Upper lobe of left lung (tissue), 6 donors: Measurements from ENCODE around the gene CSF2RB. TPM values are rescaled to one million over a fixed set of nuclear protein-coding genes. Genes with fewer than 3 reads are reported as not detected.

Experiments used
- ATAC-seq, 2 donors: fragments of 200-7000 bp; cut with Tn5 transposase; one replicate each; pipeline ENCODE4 v1.9.1; 2022; ENCODE audit warnings: mild to moderate bottlenecking in 2 of 2, moderate library complexity in 2 of 2; ENCODE audit not compliant: low FRiP score in 2 of 2
- DNase-seq, 2 donors: peaks; one replicate each; pipeline ENCODE4 v3.0.0-alpha.2; 2019 to 2020
- H3K27ac ChIP-seq, 4 donors: fragments of 200-600 bp; sonication (generic); one replicate each; pipeline ENCODE4 v1.5.1; 2016 to 2019
- H3K27me3 ChIP-seq, 4 donors: fragments of 200-600 bp; sonication (generic); one replicate each; pipeline ENCODE4 v1.5.1; 2017 to 2019
- H3K36me3 ChIP-seq, 4 donors: fragments of 200-600 bp; sonication (generic); one replicate each; pipeline ENCODE4 v1.5.1; 2016 to 2019
- H3K4me1 ChIP-seq, 4 donors: fragments of 200-600 bp; sonication (generic); one replicate each; pipeline ENCODE4 v1.5.1; 2018 to 2019
- H3K4me3 ChIP-seq, 4 donors: fragments of 200-600 bp; sonication (generic); one replicate each; pipeline ENCODE4 v1.5.1; 2017 to 2019; ENCODE audit warnings: mild to moderate bottlenecking in 2 of 4, moderate library complexity in 1 of 4
- H3K9me3 ChIP-seq, 4 donors: fragments of 200-600 bp; sonication (generic); one replicate each; pipeline ENCODE4 v1.5.1; 2018 to 2019
- CTCF ChIP-seq, 6 experiments: fragments of 450-650 bp in 4 of 6; fragments of 200-600 bp in 2 of 6; sonication (generic) in 2 of 6; IDR thresholded peaks; one replicate each; pipeline ENCODE4 v1.5.1; 2016 to 2019; ENCODE audit warnings: antibody characterized with exemption in 6 of 6
- EP300 ChIP-seq, 4 donors: sonication (generic); formaldehyde crosslinking; IDR thresholded peaks; one replicate each; pipeline ENCODE4 v1.5.1; 2017; ENCODE audit warnings: antibody characterized with exemption in 4 of 4, control low read depth in 2 of 4
- POLR2A ChIP-seq, 4 donors: fragments of 450-650 bp; IDR thresholded peaks; one replicate each; pipeline ENCODE4 v1.5.1; 2016 to 2017; ENCODE audit warnings: antibody characterized with exemption in 4 of 4, mild to moderate bottlenecking in 2 of 4
- POLR2AphosphoS5 ChIP-seq, 2 donors: sonication (generic); formaldehyde crosslinking; IDR thresholded peaks; one replicate each; pipeline ENCODE4 v1.5.1; 2017; ENCODE audit warnings: antibody characterized with exemption in 2 of 2
- WGBS, 2 donors: methylation state at CpG; one replicate each; pipeline ENCODE4 v1.1.5; 2017 to 2018; 5-methylcytosine and 5-hydroxymethylcytosine counted together
- total RNA-seq, 6 donors: library from RNA; depleted of rRNA in 4 of 6; stranded (reverse); fragments of >200 nt in 4 of 6; gene quantifications; one replicate each; pipeline versions ENCODE4 v1.1.0 to v1.2.1, GENCODE V29; 2016 to 2021
- donor health status: DM: no; HTN: no; CAD: no; lungs with moderate emphysema.
- donor health status: DM: no; HTN: yes; CAD: no; lungs with severe emphysema.

Gene CSF2RB
- total RNA-seq, 6 donors from 2014 or later: 8.2 to 43.0 (median 24.2) TPM

- Histone ChIP-seq H3K9me3 (no peaks in the 10 kb centered on the region), H3K4me1 (peaks cover 2 to 5% (median 3%) of the 10 kb centered on the region in 4 donors), H3K27ac (no peak overlapping the region), H3K4me3 (no peak overlapping the region), H3K27me3 (no peaks in the 10 kb centered on the region), H3K36me3 (no peaks in the 10 kb centered on the region)
- TF ChIP-seq POLR2A (IDR thresholded peaks at IDR 0.05) (no peak), EP300 (IDR thresholded peaks at IDR 0.05) (no peak), CTCF (IDR thresholded peaks at IDR 0.05) (no peak), POLR2AphosphoS5 (IDR thresholded peaks at IDR 0.05) (no peak)
- ATAC-seq (no peak), DNase-seq (no peak)
- 85 to 88% methylated on average over 7 of the region's 7 CpGs for WGBS, 2 donors
These were observed 5.9 kb upstream of the CSF2RB start for GRCh38 chr22:36907253-36908195.

GRCh38 chr22:36910461-36910860 lies 3.0 kb upstream of the CSF2RB start:
- DNase-seq (no peak), ATAC-seq (no peak)
- Histone ChIP-seq H3K27me3 (no peaks in the 10 kb centered on the region), H3K27ac (no peak overlapping the region), H3K4me3 (no peak overlapping the region), H3K36me3 (no peaks in the 10 kb centered on the region), H3K4me1 (peaks cover 8 to 13% (median 11%) of the 10 kb centered on the region in 4 donors), H3K9me3 (no peaks in the 10 kb centered on the region)
- TF ChIP-seq POLR2A (IDR thresholded peaks at IDR 0.05) (no peak), EP300 (IDR thresholded peaks at IDR 0.05) (no peak), CTCF (IDR thresholded peaks at IDR 0.05) (no peak), POLR2AphosphoS5 (IDR thresholded peaks at IDR 0.05) (no peak)

- H3K4me3 ChIP-seq: no peak overlapping the region
- H3K27ac ChIP-seq: peak overlapping the region in 3 of 4 donors; percentile 81 to 88 (median 86)
- H3K27me3 ChIP-seq: no peaks in the 10 kb centered on the region
- no peak for DNase-seq
- 65 to 75% methylated on average over 13 of the region's 13 CpGs for WGBS, 2 donors
- H3K4me1 ChIP-seq: peaks cover 8 to 13% (median 11%) of the 10 kb centered on the region in 4 donors
- ATAC-seq: no peak
- H3K9me3 ChIP-seq: no peaks in the 10 kb centered on the region
- H3K36me3 ChIP-seq: no peaks in the 10 kb centered on the region
- no peak for TF ChIP-seq POLR2A (IDR thresholded peaks at IDR 0.05)
- no peak for TF ChIP-seq CTCF (IDR thresholded peaks at IDR 0.05)
- no peak for TF ChIP-seq POLR2AphosphoS5 (IDR thresholded peaks at IDR 0.05)
- TF ChIP-seq EP300 (IDR thresholded peaks at IDR 0.05): no peak
These were observed 1.4 kb upstream of the CSF2RB start for GRCh38 chr22:36911887-36912661.

GRCh38 chr22:36912694-36913426 lies 568 bp upstream of the CSF2RB start:
- Histone ChIP-seq H3K4me3 (peak overlapping the region in 2 of 4 donors; percentile 48 to 50), H3K9me3 (no peaks in the 10 kb centered on the region), H3K36me3 (no peaks in the 10 kb centered on the region), H3K27ac (peak overlapping the region; percentile 65 to 88 (median 84)), H3K4me1 (peaks cover 8 to 13% (median 11%) of the 10 kb centered on the region in 4 donors), H3K27me3 (no peaks in the 10 kb centered on the region)
- ATAC-seq (peak; percentile 48 to 60), DNase-seq (no peak)
- TF ChIP-seq POLR2AphosphoS5 (IDR thresholded peaks at IDR 0.05) (no peak), EP300 (IDR thresholded peaks at IDR 0.05) (no peak), POLR2A (IDR thresholded peaks at IDR 0.05) (no peak), CTCF (IDR thresholded peaks at IDR 0.05) (no peak)
- 69 to 71% methylated on average over 8 of the region's 8 CpGs for WGBS, 2 donors
